HG02623 (cell line): Measurements from ENCODE around the gene CELSR1.

Source experiments
- ATAC-seq: cut with Tn5 transposase; IDR thresholded peaks from one replicate; pipeline ENCODE4 v1.9.1; 2021; ENCODE audit warnings: moderate library complexity; ENCODE audit not compliant: unreplicated experiment

CELSR1 gene

DNA sequence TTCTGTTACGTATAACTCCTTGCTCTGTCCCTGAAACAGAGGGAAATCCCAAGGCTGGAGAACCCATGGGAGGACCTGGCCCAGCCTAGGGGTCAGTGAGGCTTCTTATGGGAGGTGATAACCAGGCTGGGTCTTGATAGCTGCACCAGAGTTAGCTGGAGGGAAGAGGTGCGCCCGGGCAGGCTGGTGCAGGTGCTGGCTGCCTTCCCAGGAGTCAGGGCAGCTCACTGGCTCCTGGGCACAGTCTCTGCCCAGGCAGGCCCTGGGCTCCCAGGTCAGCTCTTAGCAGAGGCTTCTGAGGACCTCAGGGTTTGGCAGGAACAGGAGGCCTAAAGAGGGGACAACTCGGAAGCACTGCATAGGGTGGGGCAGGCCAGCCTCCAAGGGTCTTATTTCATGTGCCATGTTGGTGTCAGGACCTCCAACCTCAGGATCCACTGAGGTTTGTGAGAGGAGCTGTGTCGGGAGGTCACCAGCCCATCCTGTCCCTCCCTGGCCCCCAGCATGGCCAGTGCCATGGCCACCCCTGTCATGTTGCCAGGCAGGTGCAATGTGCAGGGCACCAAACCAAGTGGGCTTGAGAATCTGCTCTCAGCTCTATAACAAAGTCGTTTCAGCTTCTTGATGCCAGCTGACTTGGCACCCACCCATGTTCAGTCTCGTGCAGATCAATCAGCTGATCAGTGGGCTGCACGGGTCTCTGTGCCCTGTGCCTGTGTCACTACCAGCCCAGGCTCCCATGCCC, 20.5 kb upstream of the CELSR1 start:
- ATAC-seq: no peak

DNA sequence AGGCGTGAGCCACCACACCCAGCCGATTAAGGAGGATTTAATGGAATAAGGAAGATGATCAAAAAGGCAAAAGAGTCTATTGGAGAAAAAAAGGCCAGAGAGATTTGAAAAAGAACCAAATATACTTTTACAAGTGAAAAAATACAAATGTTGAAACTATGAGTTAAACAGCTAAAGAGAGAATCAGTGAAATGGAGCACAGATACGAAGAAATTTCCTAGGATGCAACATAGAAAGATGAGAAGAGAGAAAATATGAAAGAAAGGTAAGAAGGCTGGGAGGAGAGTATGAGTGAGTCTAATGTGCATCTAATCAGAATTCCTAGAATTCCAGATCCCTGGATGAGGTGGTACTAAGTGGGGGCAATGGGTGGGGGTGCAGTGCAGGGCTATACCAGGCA, 19.4 kb upstream of the CELSR1 start:
- ATAC-seq: no peak

DNA sequence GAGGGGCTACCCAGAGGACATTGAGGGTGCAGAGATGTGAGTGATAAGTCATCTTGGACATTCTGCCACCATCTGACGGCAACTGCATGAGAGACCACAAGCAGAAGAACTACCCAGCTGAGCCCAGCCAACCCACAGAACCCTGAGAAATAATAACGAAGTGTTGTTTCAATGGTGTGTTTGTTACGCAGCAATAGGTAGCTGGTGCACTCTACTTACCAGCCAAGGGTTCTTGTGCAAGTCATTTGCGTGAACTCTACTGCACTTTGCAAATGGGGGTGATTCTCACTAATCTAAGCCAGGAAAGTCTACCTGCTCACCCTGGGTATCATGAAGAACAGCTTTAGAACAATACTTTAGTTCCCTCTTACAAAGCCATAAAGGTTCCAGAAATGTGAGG, 15.8 kb upstream of the CELSR1 start:
- no peak for ATAC-seq

DNA sequence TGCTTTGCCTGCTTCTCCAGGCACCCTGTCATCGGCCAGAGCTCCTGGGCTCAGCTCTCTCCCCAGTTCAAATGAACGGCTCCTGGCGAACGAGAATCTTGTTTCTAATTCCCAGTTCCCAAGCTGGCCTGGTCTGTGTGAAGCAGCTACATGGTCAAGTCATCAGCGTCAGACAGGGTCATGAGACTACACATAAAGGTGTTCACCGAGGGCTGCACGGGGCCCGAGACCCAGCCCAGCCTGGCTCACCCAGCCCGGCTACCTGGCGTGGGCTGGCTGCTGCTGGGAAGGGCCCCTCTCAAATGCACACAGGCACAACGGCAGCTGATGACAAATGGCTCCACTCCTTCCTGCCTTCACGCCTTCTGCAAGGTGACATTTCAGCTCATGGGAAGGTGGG, 14.6 kb upstream of the CELSR1 start:
- no peak for ATAC-seq

DNA sequence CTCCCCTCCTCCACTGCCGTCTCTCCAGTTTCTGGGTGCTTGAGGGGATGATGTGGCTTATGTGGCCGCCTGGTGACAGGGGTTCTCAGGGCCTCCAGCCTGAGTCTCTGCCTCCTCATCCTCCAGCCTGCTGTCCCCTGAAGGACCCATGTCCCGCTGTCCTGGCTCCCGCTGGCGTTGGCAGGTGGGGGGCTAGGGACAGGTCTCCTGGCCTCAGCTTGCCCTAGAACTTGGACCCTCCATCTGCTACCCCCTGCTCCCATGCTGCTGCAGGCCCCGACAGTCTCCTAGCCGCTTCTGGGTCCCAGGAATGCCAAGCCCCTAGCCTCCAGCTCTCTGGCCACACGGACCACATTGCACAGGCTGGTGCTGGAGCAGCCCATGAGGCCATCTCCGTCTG, 13.9 kb upstream of the CELSR1 start:
- ATAC-seq: no peak

DNA sequence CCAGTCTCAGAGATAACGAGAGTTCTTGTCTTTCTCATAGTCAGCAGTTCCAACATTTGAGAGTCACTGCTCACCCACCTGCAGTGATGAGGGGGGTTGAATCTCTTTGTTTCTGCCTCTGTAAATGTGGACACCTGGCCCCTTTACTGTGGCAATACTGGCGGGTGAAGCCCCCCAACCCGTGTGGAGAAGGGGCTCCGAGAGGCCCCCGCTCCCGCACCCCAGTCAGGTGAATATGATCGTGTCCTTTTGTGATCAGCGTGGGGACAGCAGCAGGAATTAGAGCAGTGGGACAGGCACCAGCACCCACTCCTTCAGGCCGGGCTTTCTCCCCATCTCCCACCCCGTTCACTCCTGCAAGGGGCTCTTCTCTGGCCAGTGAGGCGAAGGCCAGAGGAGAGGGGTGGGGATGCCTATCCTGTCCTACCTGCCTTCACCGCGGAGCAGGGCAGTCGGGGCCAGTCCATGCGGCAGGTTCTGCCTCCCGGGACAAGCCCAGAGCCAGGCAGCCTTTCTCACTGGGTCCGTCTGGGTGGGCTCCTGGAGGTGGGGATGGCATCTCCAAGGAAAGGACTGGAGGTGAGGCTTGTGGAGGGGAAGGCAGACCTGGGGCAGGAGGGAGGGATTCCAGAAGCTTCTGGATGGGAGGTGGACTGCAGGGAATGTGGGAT, 12.7 kb upstream of the CELSR1 start:
- ATAC-seq: no peak

DNA sequence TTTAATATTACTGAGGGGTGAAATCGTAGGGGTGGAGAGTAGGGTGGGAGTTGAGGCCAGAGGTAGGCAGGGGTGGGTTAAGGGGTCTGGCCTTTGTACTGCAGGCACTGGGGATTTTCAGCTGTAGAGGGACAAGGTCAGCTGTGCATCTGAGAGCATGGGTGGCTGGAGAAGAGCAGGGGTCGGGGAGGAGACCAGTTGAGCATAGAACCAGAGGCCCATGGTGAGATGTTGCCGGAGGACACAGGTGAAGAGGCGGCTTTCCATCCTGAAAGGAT, 12.1 kb upstream of the CELSR1 start:
- no peak for ATAC-seq

DNA sequence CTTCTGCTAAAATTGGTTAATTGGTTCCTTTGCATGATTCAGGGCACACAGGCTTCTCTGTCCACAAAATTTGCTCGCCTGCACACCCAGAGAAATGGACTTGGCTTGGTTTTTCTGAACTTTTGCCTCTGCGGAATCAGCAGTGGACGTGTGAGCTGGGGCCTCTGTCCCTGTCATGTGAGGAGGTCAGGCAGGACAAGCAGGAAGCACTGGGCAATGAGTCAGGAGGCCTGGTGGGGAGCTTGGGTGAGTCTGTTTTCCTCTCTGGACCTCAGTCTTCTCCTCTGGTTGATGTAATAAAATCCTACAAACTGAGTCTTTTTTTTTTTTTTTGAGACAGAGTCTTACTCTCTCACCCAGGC, 10.4 kb upstream of the CELSR1 start:
- no peak for ATAC-seq

DNA sequence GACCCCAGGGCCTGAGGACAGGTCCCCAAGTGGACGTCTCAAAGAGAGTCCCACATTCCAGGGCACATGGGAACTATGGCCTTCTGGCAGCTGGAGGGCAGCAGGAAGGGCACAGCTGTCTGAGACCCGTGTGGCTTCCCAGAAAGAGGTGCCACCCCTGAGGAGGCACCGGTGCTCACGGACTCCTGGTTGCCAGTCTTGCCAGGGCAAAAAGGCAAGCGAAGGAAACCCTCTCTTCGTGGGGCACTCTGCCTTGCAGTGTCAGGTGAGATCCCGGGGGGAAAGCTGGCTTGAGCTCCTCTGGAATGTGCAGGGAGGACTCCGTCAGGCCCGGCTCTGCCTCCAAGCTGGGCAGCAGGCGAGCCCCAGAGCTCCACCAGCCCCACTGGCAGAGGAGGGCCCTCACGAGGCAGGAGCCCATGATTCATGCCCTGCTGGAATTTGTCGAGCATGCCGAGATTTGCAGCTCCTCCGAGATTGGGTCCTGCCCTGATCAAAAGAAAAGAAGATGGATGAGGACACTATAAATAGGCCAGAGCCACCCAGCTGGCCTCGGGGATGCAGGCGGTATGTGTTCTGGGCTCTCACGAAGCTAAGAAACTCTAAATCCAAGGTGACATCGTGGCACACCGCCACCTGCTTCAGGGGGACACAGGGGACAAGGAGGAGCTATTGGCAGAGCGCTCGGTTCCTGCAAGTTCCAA, 9.9 kb upstream of the CELSR1 start:
- no peak for ATAC-seq

DNA sequence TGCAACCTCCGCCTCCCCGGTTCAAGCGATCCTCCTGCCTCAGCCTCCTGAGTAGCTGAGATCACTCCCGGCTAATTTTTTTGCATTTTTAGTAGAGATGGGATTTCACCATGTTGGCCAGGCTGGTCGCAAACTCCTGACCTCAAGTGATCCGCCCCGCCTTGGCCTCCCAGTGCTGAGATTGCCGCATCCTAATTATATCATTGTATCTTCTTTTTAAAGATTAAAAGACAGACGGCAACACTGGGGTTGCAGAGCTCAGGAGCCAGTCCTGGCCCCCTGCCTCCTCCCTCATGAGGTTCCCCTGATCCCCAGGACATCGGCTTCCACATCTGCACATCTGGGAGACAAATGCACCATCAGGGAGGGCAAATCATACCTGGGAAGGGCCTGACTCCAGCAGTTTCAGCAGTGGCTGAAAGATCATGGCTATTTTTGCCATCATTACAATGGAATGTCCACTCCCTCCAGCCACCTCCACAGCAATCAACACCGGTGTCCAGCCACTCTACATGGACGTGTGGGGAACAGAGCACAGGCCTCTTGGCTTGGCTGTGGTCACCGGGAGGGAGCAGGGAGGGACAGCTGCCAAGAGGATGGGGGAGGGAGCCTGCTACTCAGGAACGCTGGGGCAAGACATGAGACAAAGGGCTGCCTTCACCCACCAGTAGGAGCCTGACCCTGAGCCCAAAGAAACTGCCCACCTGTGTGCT, 9.2 kb upstream of the CELSR1 start:
- ATAC-seq: no peak

DNA sequence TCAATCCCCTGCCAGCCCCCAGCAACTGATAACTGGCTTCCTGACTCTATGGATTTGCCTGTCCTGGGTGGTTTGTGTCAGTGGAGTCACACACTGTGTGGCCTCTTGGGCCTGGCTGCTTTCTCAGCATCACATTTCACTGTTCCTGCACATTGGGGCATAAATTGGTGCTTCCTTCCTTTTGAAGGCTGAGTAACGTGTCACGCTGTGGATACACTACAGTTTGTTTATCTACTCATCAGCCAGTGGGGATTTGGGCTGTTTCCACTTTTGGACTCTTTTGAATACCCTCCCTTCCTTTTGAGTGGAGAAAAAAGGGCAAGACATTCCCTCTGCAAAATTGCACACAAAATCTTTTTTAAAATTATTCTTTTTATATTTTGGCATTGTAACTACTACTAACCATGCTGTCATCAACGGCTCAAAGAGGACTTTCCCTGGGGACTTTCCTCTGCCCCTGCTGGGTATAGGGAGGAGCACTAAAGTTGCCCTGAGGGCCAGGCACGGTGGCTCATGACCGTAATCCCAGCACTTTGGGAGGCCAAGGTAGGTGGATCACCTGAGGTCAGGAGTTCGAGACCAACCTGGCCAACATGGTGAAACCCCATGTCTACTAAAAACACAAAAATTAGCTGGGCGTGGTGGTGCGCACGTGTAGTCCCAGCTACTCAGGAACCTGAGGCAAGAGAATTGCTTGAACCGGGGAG, 7.8 kb upstream of the CELSR1 start:
- ATAC-seq: no peak

DNA sequence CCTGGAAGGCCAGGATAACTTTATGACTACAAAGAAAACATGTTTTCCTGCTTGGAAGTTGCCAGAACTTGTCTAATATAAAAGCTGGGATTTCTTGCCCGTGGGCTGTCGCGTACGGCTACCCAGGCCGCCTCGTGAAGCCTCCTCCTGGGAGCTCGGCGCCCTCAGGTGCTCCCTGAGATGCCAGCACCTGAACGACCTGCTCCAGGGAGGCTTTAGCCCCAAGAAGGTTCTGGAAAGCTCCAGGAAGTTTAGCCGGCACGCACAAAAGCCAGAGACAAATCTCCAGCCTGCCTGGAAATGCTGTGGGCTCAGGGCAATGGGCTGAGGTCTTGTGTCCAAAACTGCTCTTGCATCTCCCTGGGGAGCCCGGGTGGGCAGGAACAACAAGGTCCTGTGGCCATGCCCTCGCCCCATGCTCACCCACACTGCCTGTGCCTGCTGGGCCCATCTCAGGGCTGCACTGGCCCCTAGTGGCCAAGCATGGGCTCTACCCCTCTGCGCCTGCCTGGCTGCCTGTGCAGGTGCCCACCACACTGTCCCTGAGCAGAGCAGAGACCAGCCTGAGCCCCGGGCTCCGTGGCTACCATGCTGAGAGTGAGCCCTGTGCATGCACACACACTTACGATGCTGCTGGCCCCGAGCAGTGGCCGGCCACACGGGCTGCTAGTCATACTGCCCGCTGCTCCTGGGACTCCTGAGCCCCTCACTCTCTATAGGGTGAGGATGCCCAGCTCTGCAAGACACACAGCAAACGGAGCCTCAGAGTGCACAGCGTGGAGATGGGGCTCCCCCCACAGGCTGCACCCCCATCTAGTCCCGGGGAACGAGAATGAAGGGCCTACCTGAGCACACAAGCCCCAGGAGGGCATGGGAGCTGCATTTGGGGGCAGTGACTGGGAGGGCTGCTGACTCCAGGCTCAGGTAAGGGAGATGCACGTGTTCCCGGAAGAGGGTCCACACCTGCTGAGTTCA, 4.9 kb upstream of the CELSR1 start:
- no peak for ATAC-seq

DNA sequence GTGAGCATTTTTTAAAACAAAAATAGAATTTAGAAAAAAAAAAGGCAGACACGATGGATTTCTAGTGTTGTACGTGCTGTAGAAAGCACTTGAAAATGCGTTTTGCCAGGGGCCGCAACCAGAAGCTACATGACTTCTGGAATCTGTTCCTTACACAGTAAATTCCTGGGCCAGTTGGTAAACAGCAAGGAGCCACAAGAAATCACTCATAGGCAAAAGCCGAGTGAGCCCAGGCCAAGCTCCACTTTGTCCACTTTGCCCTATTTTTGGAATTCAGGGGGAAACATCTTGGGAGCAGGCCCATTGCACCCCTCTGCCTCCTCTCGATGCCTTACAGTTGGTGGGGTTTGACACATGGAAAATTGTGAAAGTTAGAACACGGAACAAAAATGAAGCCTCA, 4.1 kb upstream of the CELSR1 start:
- no peak for ATAC-seq

DNA sequence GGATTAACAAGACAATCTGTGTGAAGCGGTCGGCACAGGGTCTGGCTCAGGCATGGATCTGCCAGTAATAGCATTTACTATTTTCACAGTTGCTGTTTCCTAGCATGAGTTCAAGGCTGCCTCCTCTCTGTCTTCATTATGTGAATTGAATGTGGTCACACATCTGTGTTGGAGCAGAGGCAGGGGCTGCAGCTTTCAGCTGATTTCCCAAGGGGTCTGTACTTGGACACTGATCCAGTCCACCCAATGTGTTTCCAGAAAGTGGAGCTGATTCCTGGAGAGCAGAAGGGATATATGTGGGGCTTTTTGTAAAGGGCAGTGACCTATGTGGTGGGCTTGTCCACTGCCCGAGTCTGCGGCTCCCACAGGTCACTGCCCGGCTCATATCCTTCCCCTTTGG, 3.5 kb upstream of the CELSR1 start:
- no peak for ATAC-seq

DNA sequence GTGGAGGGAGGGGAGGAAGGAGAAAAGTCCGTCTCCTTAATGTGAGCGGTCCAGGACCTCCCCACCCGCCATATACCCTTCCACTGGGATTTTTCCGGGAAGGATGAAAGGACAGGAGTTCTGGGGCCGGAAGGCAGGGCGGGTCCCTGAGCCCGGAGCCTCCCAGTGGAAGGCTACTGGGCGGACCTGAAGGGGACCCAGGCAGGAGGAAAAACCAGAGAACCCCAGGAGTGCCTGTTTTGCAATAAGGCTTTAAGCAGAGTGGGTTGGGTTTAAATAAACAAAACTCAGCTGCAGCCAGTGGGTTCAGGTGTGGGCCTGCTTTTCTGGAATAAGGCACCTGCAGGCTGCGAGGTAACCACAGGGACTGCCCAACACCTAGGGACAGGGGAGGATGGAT, 1.7 kb upstream of the CELSR1 start:
- ATAC-seq: no peak

DNA sequence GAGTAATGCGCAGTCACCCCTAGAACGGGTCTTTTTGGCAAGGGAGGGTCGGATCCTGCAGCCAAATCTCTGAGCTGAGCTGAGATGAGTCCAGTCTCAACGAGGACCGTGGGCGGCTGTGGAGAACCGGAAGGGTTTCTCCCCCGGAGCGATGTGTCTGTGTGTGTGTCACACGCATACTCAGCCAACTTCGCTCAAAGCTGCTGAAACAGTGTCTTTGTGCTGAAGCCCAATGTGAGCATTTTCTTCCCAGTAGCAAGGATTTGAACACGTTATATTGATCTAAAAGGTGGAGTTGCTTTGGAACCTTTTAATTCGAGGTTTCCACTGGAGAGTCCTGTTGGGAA, 1.4 kb upstream of the CELSR1 start:
- no peak for ATAC-seq

DNA sequence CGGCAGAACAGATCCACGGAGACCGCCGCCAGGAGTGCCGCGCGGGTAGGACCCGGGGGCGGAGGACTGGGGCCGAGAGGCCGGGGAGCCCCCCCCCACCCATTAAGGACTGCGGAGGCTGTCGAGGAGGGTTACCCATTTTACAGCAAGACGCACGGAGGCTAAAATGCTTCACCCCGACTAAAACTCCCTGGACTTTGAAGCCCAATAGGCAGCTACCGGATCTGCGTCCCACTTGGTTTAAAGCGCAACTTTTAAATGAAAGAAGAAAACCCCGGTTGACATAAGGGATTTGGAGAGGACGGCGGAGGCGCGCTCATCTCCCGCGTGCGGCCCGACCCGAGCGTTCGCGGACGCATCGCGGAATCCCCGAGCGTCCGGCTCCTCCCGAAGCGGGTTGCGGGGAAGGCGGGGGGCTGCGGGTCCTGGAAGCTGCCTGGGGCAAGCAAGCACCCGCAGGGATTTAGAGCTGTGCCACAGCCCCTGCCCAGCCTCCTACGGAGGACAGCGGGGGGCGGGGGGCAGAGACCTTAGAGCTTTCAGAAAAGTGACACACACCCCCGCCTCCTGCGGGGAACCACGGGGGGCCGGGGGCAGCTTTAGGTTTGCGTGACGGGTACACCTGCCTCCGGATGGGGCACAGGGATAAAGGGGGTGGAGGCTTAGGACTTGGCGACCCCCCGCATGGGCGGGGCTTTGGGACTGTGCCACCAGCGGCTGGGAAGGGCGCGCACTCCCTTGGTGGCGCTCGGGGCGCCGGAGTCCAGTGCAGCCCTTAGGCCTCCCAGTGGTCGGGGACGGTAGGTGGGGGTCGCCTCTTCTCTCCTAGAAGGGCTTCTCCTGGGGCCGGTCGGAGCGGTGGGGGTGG, 760 bp upstream of the CELSR1 start:
- ATAC-seq: no peak

DNA sequence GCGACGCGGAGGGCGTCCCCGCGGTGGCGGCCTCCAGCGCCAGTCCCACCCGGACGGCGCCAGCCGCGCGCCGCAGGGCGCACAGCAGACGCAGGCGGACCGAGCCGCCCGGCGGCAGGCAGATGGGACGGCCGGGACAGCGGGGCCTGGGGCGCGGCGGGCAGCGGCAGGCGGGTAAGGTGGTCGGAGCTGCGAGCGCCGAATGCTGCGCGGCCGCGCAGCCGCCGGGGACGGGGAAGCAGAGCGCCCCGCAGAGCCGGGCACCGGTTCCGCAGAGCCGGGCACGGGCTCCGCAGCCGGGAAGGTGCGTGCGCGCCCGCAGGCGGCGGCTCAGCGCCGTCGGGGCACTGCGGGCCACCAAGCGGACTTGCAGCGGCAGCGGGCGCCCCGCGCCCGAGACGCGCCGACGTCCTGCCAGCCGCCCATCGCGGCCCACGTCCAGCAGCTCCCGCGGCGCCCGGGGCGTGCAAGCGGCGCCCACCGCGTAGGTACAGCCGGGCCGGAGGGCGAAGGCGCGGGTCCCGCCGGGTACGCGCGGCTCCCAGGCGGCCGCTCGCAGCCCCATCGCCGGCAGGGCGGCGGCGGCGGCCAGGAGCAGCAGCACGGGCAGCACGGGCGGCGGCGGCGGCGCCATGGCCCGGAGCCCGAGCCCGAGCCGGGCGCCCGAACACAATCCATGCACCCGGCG, 739 bp downstream of the CELSR1 start:
- ATAC-seq: no peak
